GM18951 (cell line): Measurements from ENCODE around the gene MAP4K4.

Experiments
- POLR2A ChIP-seq: IDR thresholded peaks from 4 replicates; pipeline ENCODE4 v1.6.1; 2011; ENCODE audit warnings: mild to moderate bottlenecking; ENCODE audit not compliant: insufficient read length, insufficient read depth; ENCODE audit errors: extremely low read depth
- in situ Hi-C: fragments of 300-500 bp; cut with MboI; formaldehyde crosslinking; loops from one replicate; pipeline ENCODE4 v1.12.0; 2022; ENCODE audit warnings: low sequenced_read_pairs, mixed read lengths, inconsistent platforms; ENCODE audit not compliant: unreplicated experiment

MAP4K4 gene

GRCh38 chr2:101679037-101679726 lies 18.3 kb upstream of the MAP4K4 start:
- in situ Hi-C loops: no loop called here
- TF ChIP-seq POLR2A: no peak

GRCh38 chr2:101679801-101680487 lies 17.6 kb upstream of the MAP4K4 start:
- TF ChIP-seq POLR2A: no peak
- in situ Hi-C loops: no loop called here

- TF ChIP-seq POLR2A: no peak
- in situ Hi-C loops: no loop called here
Observed at GRCh38 chr2:101682311-101682710, 15.2 kb upstream of the MAP4K4 start.

GRCh38 chr2:101684313-101684712 lies 13.2 kb upstream of the MAP4K4 start:
- in situ Hi-C loops: no loop called here
- TF ChIP-seq POLR2A: no peak

- in situ Hi-C loops: no loop called here
- TF ChIP-seq POLR2A: no peak
Observed at GRCh38 chr2:101688261-101688660, 9.2 kb upstream of the MAP4K4 start.

GRCh38 chr2:101689114-101689825 lies 8.2 kb upstream of the MAP4K4 start:
- in situ Hi-C loops: no loop called here
- no peak for TF ChIP-seq POLR2A

- no peak for TF ChIP-seq POLR2A
- in situ Hi-C loops: no loop called here
Observed at GRCh38 chr2:101690547-101691152, 6.9 kb upstream of the MAP4K4 start.

- TF ChIP-seq POLR2A: no peak
- in situ Hi-C loops: no loop called here
Observed at GRCh38 chr2:101692041-101692440, 5.5 kb upstream of the MAP4K4 start.

GRCh38 chr2:101692766-101693165 lies 4.7 kb upstream of the MAP4K4 start:
- in situ Hi-C loops: no loop called here
- no peak for TF ChIP-seq POLR2A

GRCh38 chr2:101693991-101694588 lies 3.4 kb upstream of the MAP4K4 start:
- TF ChIP-seq POLR2A: no peak
- in situ Hi-C loops: no loop called here

GRCh38 chr2:101696272-101697123 lies 1.0 kb upstream of the MAP4K4 start:
- in situ Hi-C loops: no loop called here
- TF ChIP-seq POLR2A: no peak
